ENCODE results near the gene CCDC127.
"Not testable (repeated sequence)": the region's sequence is repeated elsewhere in the genome, so short reads cannot be mapped to it uniquely, and the experiment has no call there.

DNA sequence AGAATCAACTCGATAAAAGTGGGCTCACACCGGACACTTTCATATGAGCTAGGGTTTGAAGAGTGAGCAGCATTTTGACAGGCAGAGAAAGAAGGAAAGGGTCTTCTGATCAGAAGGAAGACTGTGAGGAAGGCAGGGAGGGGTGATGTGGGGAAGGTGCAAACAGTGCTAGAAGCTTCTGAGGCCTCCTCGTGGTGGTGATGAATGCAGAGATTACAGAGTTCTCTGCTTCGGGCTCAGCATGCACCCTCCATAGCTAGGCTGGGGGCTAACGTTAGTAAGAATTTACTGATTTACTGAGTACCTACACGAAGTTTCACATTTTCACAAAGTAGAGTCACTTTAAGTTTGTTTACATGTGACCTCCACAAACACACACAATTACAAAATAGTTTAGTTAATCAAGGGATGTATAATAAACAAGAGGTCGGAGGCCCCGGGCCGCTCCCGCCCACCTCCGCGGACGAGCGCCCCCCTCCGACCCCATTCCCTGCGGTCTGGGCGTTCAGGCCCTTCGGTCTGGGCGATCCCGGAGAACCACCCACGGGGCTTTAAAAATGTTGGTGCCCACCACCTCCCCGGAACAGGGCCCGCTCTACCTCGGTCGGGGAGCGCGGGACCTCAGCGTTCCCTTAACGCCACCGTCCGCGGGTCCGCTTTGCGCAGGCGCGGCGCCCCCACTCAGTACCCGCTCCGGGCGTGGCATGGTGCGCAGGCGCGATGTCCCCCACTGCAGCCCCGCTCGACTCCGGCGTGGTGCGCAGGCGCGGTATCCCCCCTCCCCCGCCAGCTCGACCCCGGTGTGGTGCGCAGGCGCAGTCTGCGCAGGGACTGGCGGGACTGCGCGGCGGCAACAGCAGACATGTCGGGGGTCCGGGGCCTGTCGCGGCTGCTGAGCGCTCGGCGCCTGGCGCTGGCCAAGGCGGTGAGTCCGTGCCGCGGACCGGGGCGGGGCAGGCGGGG, at the start of gene CCDC127, which contains the start of gene SDHA:
- not testable (repeated sequence) for TF ChIP-seq RARB (CRISPR knock-in tag; IDR thresholded peaks at IDR 0.05); ARNTL (CRISPR knock-in tag; IDR thresholded peaks at IDR 0.05; ENCODE audit: borderline replicate concordance, low read depth)
